Loucy (cell line): ENCODE measurements around the gene ATP1B1.

Experiments used
- H2AFZ ChIP-seq: fragments of 200-600 bp; sonication (generic); 2 replicates; pipeline ENCODE4 v1.6.0; 2016; ENCODE audit warnings: antibody characterized with exemption, mild to moderate bottlenecking, low read length, moderate library complexity
- H3F3A ChIP-seq: fragments of 200-600 bp; 2 replicates; pipeline ENCODE4 v1.6.0; 2016; ENCODE audit warnings: antibody characterized with exemption, low read depth, mild to moderate bottlenecking
- H3K27me3 ChIP-seq: fragments of 200-600 bp; sonication (generic); 2 replicates; pipeline ENCODE4 v1.6.1; 2014; ENCODE audit warnings: low read length, mild to moderate bottlenecking; ENCODE audit not compliant: insufficient read depth, poor library complexity, severe bottlenecking
- H3K36me3 ChIP-seq: fragments of 200-600 bp; sonication (generic); 2 replicates; pipeline ENCODE4 v1.6.1; 2016; ENCODE audit warnings: low read length; ENCODE audit not compliant: insufficient read depth
- H3K4me1 ChIP-seq: fragments of 200-600 bp; sonication (generic); 2 replicates; pipeline ENCODE4 v1.5.1; 2014; ENCODE audit warnings: low read length, mild to moderate bottlenecking; ENCODE audit not compliant: insufficient read depth, poor library complexity, severe bottlenecking
- H3K4me2 ChIP-seq: fragments of 200-600 bp; sonication (generic); 2 replicates; pipeline ENCODE4 v1.6.0; 2014; ENCODE audit warnings: antibody characterized with exemption, low read length, low read depth, mild to moderate bottlenecking; ENCODE audit not compliant: poor library complexity, severe bottlenecking
- H3K4me3 ChIP-seq: fragments of 200-600 bp; sonication (generic); 2 replicates; pipeline ENCODE4 v1.5.1; 2014; ENCODE audit warnings: low read length, mild to moderate bottlenecking, mixed read lengths; ENCODE audit not compliant: poor library complexity, severe bottlenecking
- H3K79me2 ChIP-seq: fragments of 200-600 bp; sonication (generic); 2 replicates; pipeline ENCODE4 v1.6.1; 2014; ENCODE audit warnings: low read length; ENCODE audit not compliant: insufficient read depth
- H3K9ac ChIP-seq: fragments of 200-600 bp; sonication (generic); 2 replicates; pipeline ENCODE4 v1.6.0; 2014; ENCODE audit warnings: mild to moderate bottlenecking, low read depth, low read length, moderate library complexity; ENCODE audit not compliant: poor library complexity, severe bottlenecking
- H3K9me2 ChIP-seq: fragments of 200-600 bp; sonication (generic); replicated peaks from 2 replicates; pipeline ENCODE4 v1.6.1; 2016; ENCODE audit warnings: low read depth, low read length, mixed read lengths
- H3K9me3 ChIP-seq: fragments of 200-600 bp; sonication (generic); 2 replicates; pipeline ENCODE4 v1.6.1; 2014; ENCODE audit warnings: mild to moderate bottlenecking, antibody characterized with exemption, low read length, low read depth; ENCODE audit not compliant: insufficient read depth
- H4K20me1 ChIP-seq: fragments of 200-600 bp; sonication (generic); 2 replicates; pipeline ENCODE4 v1.6.0; 2014; ENCODE audit warnings: antibody characterized with exemption, low read length, mild to moderate bottlenecking; ENCODE audit not compliant: insufficient read depth, poor library complexity, severe bottlenecking
- CTCF ChIP-seq: fragments of 200-600 bp; sonication (generic); conservative IDR thresholded peaks from 2 replicates; pipeline ENCODE4 v1.5.1; 2014; ENCODE audit warnings: mild to moderate bottlenecking, antibody characterized with exemption, low read length
- EZH2phosphoT487 ChIP-seq: fragments of 200-600 bp; IDR thresholded peaks from 2 replicates; pipeline ENCODE4 v1.6.1; 2018; ENCODE audit warnings: antibody characterized with exemption, mild to moderate bottlenecking, moderate library complexity, borderline replicate concordance

Gene ATP1B1

GRCh38 chr1:169160845-169161495 is 54.5 kb downstream of the ATP1B1 start:
- Histone ChIP-seq H3K79me2 (no peaks in the 10 kb centered on the region), H3K9me2 (no peaks in the 10 kb centered on the region), H3K4me1 (no peaks in the 10 kb centered on the region), H3K27me3 (no peaks in the 10 kb centered on the region), H3K4me2 (no peak overlapping the region), H3K9me3 (no peaks in the 10 kb centered on the region), H3K36me3 (no peaks in the 10 kb centered on the region), H3K4me3 (no peak overlapping the region), H2AFZ (no peak overlapping the region), H3F3A (no peaks in the 10 kb centered on the region), H3K9ac (no peak overlapping the region), H4K20me1 (no peaks in the 10 kb centered on the region)
- TF ChIP-seq EZH2phosphoT487 = no peak
- TF ChIP-seq CTCF = no peak

- no peaks in the 10 kb centered on the region for H3K4me1 ChIP-seq
- H3K36me3 ChIP-seq = no peaks in the 10 kb centered on the region
- no peak overlapping the region for H3K4me2 ChIP-seq
- no peaks in the 10 kb centered on the region for H3F3A ChIP-seq
- TF ChIP-seq EZH2phosphoT487 = no peak
- TF ChIP-seq CTCF = no peak
- H3K79me2 ChIP-seq = no peaks in the 10 kb centered on the region
- H3K9me2 ChIP-seq = no peaks in the 10 kb centered on the region
- no peak overlapping the region for H3K9ac ChIP-seq
- no peaks in the 10 kb centered on the region for H3K27me3 ChIP-seq
- H2AFZ ChIP-seq = no peak overlapping the region
- no peaks in the 10 kb centered on the region for H4K20me1 ChIP-seq
- H3K4me3 ChIP-seq = no peak overlapping the region
- H3K9me3 ChIP-seq = no peaks in the 10 kb centered on the region
Measured at GRCh38 chr1:169161496-169162194, 55.2 kb downstream of the ATP1B1 start.

GRCh38 chr1:169163059-169163458 is 56.6 kb downstream of the ATP1B1 start:
- H3K27me3 ChIP-seq = no peaks in the 10 kb centered on the region
- H3K79me2 ChIP-seq = no peaks in the 10 kb centered on the region
- H3K4me1 ChIP-seq = no peaks in the 10 kb centered on the region
- H3K4me2 ChIP-seq = no peak overlapping the region
- no peaks in the 10 kb centered on the region for H3K36me3 ChIP-seq
- no peaks in the 10 kb centered on the region for H3K9me2 ChIP-seq
- H3K9me3 ChIP-seq = no peaks in the 10 kb centered on the region
- no peak overlapping the region for H2AFZ ChIP-seq
- H3F3A ChIP-seq = no peaks in the 10 kb centered on the region
- TF ChIP-seq EZH2phosphoT487 = no peak
- TF ChIP-seq CTCF = no peak
- no peaks in the 10 kb centered on the region for H4K20me1 ChIP-seq
- no peak overlapping the region for H3K4me3 ChIP-seq
- H3K9ac ChIP-seq = no peak overlapping the region
